DND-41 (cell line): Measurements from ENCODE around the gene RPS15.
"Not testable (repeated sequence)": the region's sequence is repeated elsewhere in the genome, so short reads cannot be mapped to it uniquely, and the experiment has no call there.

ENCODE experiments used
- ATAC-seq: fragments of 200-7000 bp; cut with Tn5 transposase; 3 replicates; pipeline ENCODE4 v1.9.1; 2021; ENCODE audit warnings: low read depth; ENCODE audit not compliant: insufficient read depth
- DNase-seq: peaks from one replicate; pipeline ENCODE4 v3.0.0-alpha.2; 2020
- H2AFZ ChIP-seq: 2 replicates; pipeline ENCODE4 v1.6.0; 2012; ENCODE audit warnings: low read depth, low read length
- H3K27ac ChIP-seq: 2 replicates; pipeline ENCODE4 v1.5.1; 2012; ENCODE audit warnings: low read length, inconsistent platforms
- H3K27me3 ChIP-seq: fragments of 200-600 bp; sonication (generic); 2 replicates; pipeline ENCODE4 v1.6.0; 2012; ENCODE audit warnings: low read length, mild to moderate bottlenecking, inconsistent platforms; ENCODE audit not compliant: insufficient read depth, poor library complexity
- H3K36me3 ChIP-seq: 2 replicates; pipeline ENCODE4 v1.5.1; 2012; ENCODE audit warnings: low read length, inconsistent platforms; ENCODE audit not compliant: insufficient read depth
- H3K4me1 ChIP-seq: 2 replicates; pipeline ENCODE4 v1.5.1; 2012; ENCODE audit warnings: mild to moderate bottlenecking, low read length; ENCODE audit not compliant: insufficient read depth
- H3K4me2 ChIP-seq: 2 replicates; pipeline ENCODE4 v1.6.0; 2012; ENCODE audit warnings: mild to moderate bottlenecking, moderate library complexity, low read length, inconsistent platforms; ENCODE audit not compliant: insufficient read depth
- H3K4me3 ChIP-seq, 2 experiments: fragments of 200-600 bp in 1 of 2; shearing (Covaris generic) in 1 of 2; 2 replicates each; pipeline ENCODE4 v1.5.1; 2012 to 2016; ENCODE audit warnings: inconsistent platforms in 2 of 2, low read length in 2 of 2, mild to moderate bottlenecking in 2 of 2, low read depth in 1 of 2, moderate library complexity in 1 of 2
- H3K79me2 ChIP-seq: 2 replicates; pipeline ENCODE4 v1.6.0; 2012; ENCODE audit warnings: low read length, inconsistent platforms; ENCODE audit not compliant: insufficient read depth
- H3K9ac ChIP-seq: 2 replicates; pipeline ENCODE4 v1.6.0; 2012; ENCODE audit warnings: low read depth, mild to moderate bottlenecking, inconsistent platforms, low read length, moderate library complexity
- H3K9me3 ChIP-seq: 2 replicates; pipeline ENCODE4 v1.5.1; 2012; ENCODE audit warnings: low read length, moderate library complexity, mild to moderate bottlenecking, inconsistent platforms; ENCODE audit not compliant: insufficient read depth, severe bottlenecking
- H4K20me1 ChIP-seq: 2 replicates; pipeline ENCODE4 v1.6.0; 2012; ENCODE audit warnings: low read length; ENCODE audit not compliant: insufficient read depth
- CTCF ChIP-seq: IDR thresholded peaks from 2 replicates; pipeline ENCODE4 v1.5.1; 2012; ENCODE audit warnings: borderline replicate concordance, low read length, moderate library complexity, mild to moderate bottlenecking; ENCODE audit not compliant: poor library complexity, severe bottlenecking; ENCODE audit errors: extremely low read depth
- EZH2 ChIP-seq: IDR thresholded peaks from 3 replicates; pipeline ENCODE4 v1.6.1; 2012; ENCODE audit warnings: borderline replicate concordance, low read depth, mild to moderate bottlenecking, moderate library complexity, low read length, inconsistent platforms; ENCODE audit not compliant: severe bottlenecking

Gene RPS15

GRCh38 chr19:1474011-1474764 lies 36.0 kb downstream of the RPS15 start:
- Histone ChIP-seq H4K20me1 (peaks cover 82% of the 10 kb centered on the region), H2AFZ (no peak overlapping the region), H3K9me3 (no peaks in the 10 kb centered on the region), H3K4me1 (peaks cover 45% of the 10 kb centered on the region), H3K27ac (no peak overlapping the region), H3K27me3 (no peaks in the 10 kb centered on the region), H3K9ac (no peak overlapping the region), H3K79me2 (peaks cover 45% of the 10 kb centered on the region), H3K4me3 (no peak overlapping the region), H3K4me2 (no peak overlapping the region), H3K36me3 (peaks cover 24% of the 10 kb centered on the region)
- TF ChIP-seq EZH2 (no peak), CTCF (no peak)
- no peak for DNase-seq
- ATAC-seq: no peak

- ATAC-seq: no peak
Measured at GRCh38 chr19:1474765-1475351, 36.7 kb downstream of the RPS15 start.

GRCh38 chr19:1475751-1476437 lies 37.7 kb downstream of the RPS15 start:
- no peak for TF ChIP-seq CTCF
- TF ChIP-seq EZH2: no peak
- no peak overlapping the region for H3K9ac ChIP-seq
- DNase-seq (no peak), ATAC-seq (no peak)
- no peaks in the 10 kb centered on the region for H3K9me3 ChIP-seq
- H3K4me2 ChIP-seq: no peak overlapping the region
- H3K79me2 ChIP-seq: peaks cover 45% of the 10 kb centered on the region
- H2AFZ ChIP-seq: no peak overlapping the region
- H3K4me1 ChIP-seq: peaks cover 43% of the 10 kb centered on the region
- H3K27ac ChIP-seq: no peak overlapping the region
- no peaks in the 10 kb centered on the region for H3K27me3 ChIP-seq
- peaks cover 71% of the 10 kb centered on the region for H4K20me1 ChIP-seq
- H3K36me3 ChIP-seq: peaks cover 24% of the 10 kb centered on the region
- H3K4me3 ChIP-seq: no peak overlapping the region

More at GRCh38 chr19:1474765-1475351, 36.7 kb downstream of the RPS15 start:
- Histone ChIP-seq H3K79me2 (peaks cover 45% of the 10 kb centered on the region), H3K9me3 (no peaks in the 10 kb centered on the region), H3K27ac (no peak overlapping the region), H2AFZ (no peak overlapping the region), H3K4me1 (peaks cover 51% of the 10 kb centered on the region), H4K20me1 (peaks cover 80% of the 10 kb centered on the region), H3K27me3 (no peaks in the 10 kb centered on the region), H3K36me3 (peaks cover 24% of the 10 kb centered on the region), H3K4me2 (no peak overlapping the region), H3K4me3 (no peak overlapping the region), H3K9ac (no peak overlapping the region)
- no peak for TF ChIP-seq CTCF
- no peak for TF ChIP-seq EZH2
- DNase-seq: no peak

- Histone ChIP-seq H3K4me1 (peaks cover 31% of the 10 kb centered on the region), H3K4me2 (peak overlapping the region; percentile 99), H3K9ac (peak overlapping the region; percentile 92; the same call in 1 of the 2 replicates), H3K4me3 (peak overlapping the region in 1 of 2 experiments; percentile 98; a peak in 1 of 4 replicates), H4K20me1 (peaks cover 60% of the 10 kb centered on the region), H3K79me2 (peaks cover 45% of the 10 kb centered on the region), H3K36me3 (peaks cover 24% of the 10 kb centered on the region)
- ATAC-seq, H3K27ac ChIP-seq, H3K27me3 ChIP-seq, DNase-seq, H3K9me3 ChIP-seq, H2AFZ ChIP-seq: not testable (repeated sequence)
Measured at GRCh38 chr19:1477056-1477455, 38.9 kb downstream of the RPS15 start.
